ENCODE data around the gene MEFV. TPM values are rescaled to one million over a fixed set of nuclear protein-coding genes. Genes with fewer than 3 reads are reported as not detected.

The MEFV gene
- total and polyA plus RNA-seq, 2 of the 13 experiments (the other 11 are each of a cell fraction or from before 2014, with no cell fraction given) = 0.22 TPM; not detected in 1

DNA sequence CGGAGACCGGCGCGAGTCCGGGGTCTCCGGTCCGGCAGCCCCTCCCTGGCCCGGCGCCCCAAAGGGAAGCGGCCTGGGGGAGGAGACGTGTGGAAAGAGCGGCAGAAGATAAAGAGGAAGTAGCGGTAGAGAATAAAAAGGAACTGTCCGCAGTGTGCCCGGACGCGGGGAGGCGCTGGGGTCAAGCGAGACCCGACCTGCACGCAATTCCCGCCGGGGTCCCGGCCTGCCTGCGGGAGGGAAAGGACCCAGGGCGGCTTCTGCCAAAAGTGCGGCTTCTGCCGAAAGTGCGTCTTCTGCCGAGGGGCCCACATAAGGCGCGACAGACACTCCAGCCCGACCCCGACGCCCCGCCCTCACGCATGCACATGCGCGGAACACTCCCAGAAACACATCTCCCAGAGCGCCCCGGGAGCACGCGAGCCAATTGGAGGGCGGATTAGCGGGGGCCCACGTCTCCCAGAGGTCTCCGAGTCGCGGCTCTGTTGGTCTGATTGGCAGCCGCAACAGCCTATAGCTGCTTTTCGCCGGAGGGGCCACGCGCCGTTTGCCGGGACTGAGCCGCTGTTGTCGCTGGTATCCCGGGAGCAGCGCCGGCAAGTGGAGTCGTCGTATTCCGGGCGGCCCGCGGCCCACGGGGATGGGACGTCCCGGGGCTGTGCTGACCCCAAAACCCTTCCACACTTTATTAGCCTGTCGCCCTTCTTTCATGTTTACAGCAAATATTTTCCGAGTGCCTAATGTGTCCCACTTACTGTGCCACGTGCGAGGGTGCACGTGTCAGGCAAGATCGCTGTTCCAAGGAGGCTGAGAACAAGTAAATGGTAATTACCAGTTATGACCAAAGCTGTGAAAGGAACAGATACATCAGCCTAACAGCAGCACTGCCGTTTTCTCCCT, 8.0 kb upstream of the MEFV start (continued):
- TF ChIP-seq ZZZ3 (CRISPR knock-in tag; IDR thresholded peaks at IDR 0.05; ENCODE audit: borderline replicate concordance) (no peak; the same call in 1 of the 2 replicates), ZNF737 (CRISPR knock-in tag; IDR thresholded peaks at IDR 0.05; ENCODE audit: borderline replicate concordance) (no peak; the same call in 1 of the 2 replicates), ZNF572 (CRISPR knock-in tag; IDR thresholded peaks at IDR 0.05) (no peak), ISX (CRISPR knock-in tag; conservative IDR thresholded peaks at IDR 0.05) (0 out of 2 replicates have a peak, but pooled peaks have one; percentile 47), THAP11 (CRISPR knock-in tag; IDR thresholded peaks at IDR 0.05) (peak; percentile 92), ZNF775 (CRISPR knock-in tag; IDR thresholded peaks at IDR 0.05; ENCODE audit: borderline replicate concordance) (no peak), ZNF816 (CRISPR knock-in tag; IDR thresholded peaks at IDR 0.05; ENCODE audit: borderline replicate concordance) (0 out of 2 replicates have a peak, but pooled peaks have one; percentile 67), THYN1 (CRISPR knock-in tag; IDR thresholded peaks at IDR 0.05; ENCODE audit: borderline replicate concordance, low read depth) (no peak), GZF1 (CRISPR knock-in tag; IDR thresholded peaks at IDR 0.05) (no peak; the same call in 1 of the 2 replicates), NCOA5 (CRISPR knock-in tag; IDR thresholded peaks at IDR 0.05) (no peak), SCMH1 (CRISPR knock-in tag; IDR thresholded peaks at IDR 0.05; ENCODE audit: borderline replicate concordance) (no peak), NFATC3 (CRISPR knock-in tag; IDR thresholded peaks at IDR 0.05) (no peak; the same call in 1 of the 2 replicates), ZNF367 (CRISPR knock-in tag; IDR thresholded peaks at IDR 0.05; ENCODE audit: borderline replicate concordance) (no peak), ZNF558 (CRISPR knock-in tag; IDR thresholded peaks at IDR 0.05; ENCODE audit: borderline replicate concordance) (0 out of 2 replicates have a peak, but pooled peaks have one; percentile 27), MEF2D (CRISPR knock-in tag; IDR thresholded peaks at IDR 0.05) (peak; percentile 67; the same call in 1 of the 2 replicates), RARG (CRISPR knock-in tag; IDR thresholded peaks at IDR 0.05; ENCODE audit: low read depth) (no peak)
- TF ChIP-seq, protein P1, sequence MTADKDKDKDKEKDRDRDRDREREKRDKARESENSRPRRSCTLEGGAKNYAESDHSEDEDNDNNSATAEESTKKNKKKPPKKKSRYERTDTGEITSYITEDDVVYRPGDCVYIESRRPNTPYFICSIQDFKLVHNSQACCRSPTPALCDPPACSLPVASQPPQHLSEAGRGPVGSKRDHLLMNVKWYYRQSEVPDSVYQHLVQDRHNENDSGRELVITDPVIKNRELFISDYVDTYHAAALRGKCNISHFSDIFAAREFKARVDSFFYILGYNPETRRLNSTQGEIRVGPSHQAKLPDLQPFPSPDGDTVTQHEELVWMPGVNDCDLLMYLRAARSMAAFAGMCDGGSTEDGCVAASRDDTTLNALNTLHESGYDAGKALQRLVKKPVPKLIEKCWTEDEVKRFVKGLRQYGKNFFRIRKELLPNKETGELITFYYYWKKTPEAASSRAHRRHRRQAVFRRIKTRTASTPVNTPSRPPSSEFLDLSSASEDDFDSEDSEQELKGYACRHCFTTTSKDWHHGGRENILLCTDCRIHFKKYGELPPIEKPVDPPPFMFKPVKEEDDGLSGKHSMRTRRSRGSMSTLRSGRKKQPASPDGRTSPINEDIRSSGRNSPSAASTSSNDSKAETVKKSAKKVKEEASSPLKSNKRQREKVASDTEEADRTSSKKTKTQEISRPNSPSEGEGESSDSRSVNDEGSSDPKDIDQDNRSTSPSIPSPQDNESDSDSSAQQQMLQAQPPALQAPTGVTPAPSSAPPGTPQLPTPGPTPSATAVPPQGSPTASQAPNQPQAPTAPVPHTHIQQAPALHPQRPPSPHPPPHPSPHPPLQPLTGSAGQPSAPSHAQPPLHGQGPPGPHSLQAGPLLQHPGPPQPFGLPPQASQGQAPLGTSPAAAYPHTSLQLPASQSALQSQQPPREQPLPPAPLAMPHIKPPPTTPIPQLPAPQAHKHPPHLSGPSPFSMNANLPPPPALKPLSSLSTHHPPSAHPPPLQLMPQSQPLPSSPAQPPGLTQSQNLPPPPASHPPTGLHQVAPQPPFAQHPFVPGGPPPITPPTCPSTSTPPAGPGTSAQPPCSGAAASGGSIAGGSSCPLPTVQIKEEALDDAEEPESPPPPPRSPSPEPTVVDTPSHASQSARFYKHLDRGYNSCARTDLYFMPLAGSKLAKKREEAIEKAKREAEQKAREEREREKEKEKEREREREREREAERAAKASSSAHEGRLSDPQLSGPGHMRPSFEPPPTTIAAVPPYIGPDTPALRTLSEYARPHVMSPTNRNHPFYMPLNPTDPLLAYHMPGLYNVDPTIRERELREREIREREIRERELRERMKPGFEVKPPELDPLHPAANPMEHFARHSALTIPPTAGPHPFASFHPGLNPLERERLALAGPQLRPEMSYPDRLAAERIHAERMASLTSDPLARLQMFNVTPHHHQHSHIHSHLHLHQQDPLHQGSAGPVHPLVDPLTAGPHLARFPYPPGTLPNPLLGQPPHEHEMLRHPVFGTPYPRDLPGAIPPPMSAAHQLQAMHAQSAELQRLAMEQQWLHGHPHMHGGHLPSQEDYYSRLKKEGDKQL (CRISPR knock-in tag; IDR thresholded peaks at IDR 0.05; ENCODE audit: low read depth) = no peak
- TF ChIP-seq, protein P2, sequence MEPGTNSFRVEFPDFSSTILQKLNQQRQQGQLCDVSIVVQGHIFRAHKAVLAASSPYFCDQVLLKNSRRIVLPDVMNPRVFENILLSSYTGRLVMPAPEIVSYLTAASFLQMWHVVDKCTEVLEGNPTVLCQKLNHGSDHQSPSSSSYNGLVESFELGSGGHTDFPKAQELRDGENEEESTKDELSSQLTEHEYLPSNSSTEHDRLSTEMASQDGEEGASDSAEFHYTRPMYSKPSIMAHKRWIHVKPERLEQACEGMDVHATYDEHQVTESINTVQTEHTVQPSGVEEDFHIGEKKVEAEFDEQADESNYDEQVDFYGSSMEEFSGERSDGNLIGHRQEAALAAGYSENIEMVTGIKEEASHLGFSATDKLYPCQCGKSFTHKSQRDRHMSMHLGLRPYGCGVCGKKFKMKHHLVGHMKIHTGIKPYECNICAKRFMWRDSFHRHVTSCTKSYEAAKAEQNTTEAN (CRISPR knock-in tag; conservative IDR thresholded peaks at IDR 0.05) = peak; percentile 41; the same call in 1 of the 2 replicates
- TF ChIP-seq, protein P3, sequence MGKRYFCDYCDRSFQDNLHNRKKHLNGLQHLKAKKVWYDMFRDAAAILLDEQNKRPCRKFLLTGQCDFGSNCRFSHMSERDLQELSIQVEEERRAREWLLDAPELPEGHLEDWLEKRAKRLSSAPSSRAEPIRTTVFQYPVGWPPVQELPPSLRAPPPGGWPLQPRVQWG (CRISPR knock-in tag; IDR thresholded peaks at IDR 0.05; ENCODE audit: borderline replicate concordance, low read depth) = no peak
